ENCODE data around the gene ATF5. TPM values are rescaled to one million over a fixed set of nuclear protein-coding genes. Genes with fewer than 3 reads are reported as not detected.

ATF5 gene
- total RNA-seq, result 21.7 to 22.7 TPM (median 22.1 TPM) in 3 replicates

GRCh38 chr19:49929121-49929610 lies at the start of gene ATF5, which contains the start of gene NUP62:
ATF5 (plus strand) TSS chr19:49929205; CDS start chr19:49930851, 1,646 bp downstream.
NUP62 (minus strand) TSS chr19:49929504; CDS start chr19:49909807, 19,697 bp downstream.
- H3K27me3 Mint-ChIP-seq (ENCODE audit: low read depth), result no peaks in the 10 kb centered on the region
- TF ChIP-seq, protein P1, sequence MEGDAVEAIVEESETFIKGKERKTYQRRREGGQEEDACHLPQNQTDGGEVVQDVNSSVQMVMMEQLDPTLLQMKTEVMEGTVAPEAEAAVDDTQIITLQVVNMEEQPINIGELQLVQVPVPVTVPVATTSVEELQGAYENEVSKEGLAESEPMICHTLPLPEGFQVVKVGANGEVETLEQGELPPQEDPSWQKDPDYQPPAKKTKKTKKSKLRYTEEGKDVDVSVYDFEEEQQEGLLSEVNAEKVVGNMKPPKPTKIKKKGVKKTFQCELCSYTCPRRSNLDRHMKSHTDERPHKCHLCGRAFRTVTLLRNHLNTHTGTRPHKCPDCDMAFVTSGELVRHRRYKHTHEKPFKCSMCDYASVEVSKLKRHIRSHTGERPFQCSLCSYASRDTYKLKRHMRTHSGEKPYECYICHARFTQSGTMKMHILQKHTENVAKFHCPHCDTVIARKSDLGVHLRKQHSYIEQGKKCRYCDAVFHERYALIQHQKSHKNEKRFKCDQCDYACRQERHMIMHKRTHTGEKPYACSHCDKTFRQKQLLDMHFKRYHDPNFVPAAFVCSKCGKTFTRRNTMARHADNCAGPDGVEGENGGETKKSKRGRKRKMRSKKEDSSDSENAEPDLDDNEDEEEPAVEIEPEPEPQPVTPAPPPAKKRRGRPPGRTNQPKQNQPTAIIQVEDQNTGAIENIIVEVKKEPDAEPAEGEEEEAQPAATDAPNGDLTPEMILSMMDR (IDR thresholded peaks at IDR 0.05; ENCODE audit: unreplicated experiment), result no peak
- peak within 1 kb of the TSS; percentile 99 for H3K27ac Mint-ChIP-seq
- H3K36me3 Mint-ChIP-seq, result peaks cover 28% of the 10 kb centered on the region
- H3K4me3 Mint-ChIP-seq, result peak within 1 kb of the TSS; percentile 88
- H3K4me1 Mint-ChIP-seq, result peaks cover 22% of the 10 kb centered on the region
- H3K9me3 Mint-ChIP-seq, result no peaks in the 10 kb centered on the region
- DNase-seq (ENCODE audit: low spot score in 2 of 2, unreplicated experiment in 2 of 2), result peak; percentile 94 to 96

DNA sequence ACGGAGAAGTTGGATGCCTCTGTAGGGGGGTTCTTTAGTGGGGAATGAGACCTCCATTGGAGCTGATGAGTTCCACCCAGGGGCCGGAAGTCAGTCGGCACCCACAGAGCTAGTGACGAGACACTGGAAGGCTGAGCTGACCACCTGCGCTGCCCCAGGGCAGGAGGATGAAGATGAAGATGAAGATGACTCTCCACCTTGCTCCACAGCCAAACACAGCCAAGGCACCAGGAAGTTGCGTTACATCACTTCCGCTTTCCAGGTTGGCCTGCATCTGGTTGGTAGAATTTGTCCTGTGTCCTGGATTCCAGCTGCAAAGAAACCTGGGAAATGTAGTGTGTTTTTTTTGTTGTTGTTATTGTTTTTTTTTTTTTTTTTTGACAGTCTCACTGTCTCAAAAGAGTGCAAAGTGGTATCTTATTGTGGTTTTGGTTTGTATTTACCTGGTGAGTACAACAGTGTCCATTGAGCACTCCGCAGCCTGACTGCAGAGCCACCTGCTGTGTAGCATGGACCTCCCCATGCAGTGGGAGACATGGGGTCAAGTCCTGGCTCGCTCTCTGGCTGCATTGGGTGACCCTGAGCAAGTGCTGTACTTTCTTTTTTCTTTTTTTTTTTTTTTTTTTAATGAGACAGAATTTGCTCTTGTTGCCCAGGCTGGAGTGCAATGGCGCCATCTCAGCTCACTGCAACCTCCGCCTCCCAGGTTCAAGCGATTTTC lies 49.6 kb upstream of the ATF5 start:
- TF ChIP-seq, protein P1 (IDR thresholded peaks at IDR 0.05; ENCODE audit: unreplicated experiment), result no peak
- Mint-ChIP-seq H3K27me3 (ENCODE audit: low read depth) (no peaks in the 10 kb centered on the region), H3K36me3 (peaks cover 29% of the 10 kb centered on the region), H3K9me3 (no peaks in the 10 kb centered on the region), H3K4me3 (no peak overlapping the region), H3K27ac (no peak overlapping the region), H3K4me1 (peaks cover 19% of the 10 kb centered on the region)
- no peak for DNase-seq (ENCODE audit: low spot score in 2 of 2, unreplicated experiment in 2 of 2)

DNA sequence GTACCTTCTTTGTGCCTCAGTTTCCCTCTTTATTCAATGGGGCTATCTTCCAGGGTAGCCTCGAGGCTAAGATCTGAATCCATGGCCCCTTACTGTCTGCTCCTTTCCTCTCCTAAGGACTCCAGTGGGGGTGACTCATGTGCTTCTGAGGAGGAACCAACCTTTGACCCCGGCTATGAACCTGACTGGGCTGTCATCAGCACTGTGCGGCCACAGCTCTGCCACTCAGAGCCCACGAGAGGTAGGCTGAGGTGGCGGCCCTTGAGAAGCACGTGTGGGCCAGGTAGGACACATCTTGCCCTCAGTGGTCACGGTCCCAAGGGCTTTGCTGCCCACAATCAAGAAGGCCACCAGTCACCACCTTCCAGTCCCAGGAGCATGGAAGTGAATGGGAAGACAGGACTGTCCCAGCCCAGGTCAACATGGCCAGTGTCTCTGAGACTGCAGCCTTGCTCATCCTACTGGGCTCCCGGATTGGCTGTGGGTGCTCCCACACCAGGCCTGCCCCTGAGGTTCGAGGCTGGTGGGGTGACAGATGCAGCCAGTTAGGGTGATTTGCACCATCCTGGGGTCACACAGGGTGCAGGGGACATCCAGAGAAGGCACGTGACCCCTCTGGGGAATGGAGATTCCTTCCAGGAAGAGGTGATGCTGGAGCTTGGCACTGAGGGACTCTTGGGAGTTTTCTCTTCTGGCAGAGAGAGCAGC lies 48.7 kb upstream of the ATF5 start:
- no peak overlapping the region for H3K27ac Mint-ChIP-seq
- TF ChIP-seq, protein P1 (IDR thresholded peaks at IDR 0.05; ENCODE audit: unreplicated experiment), result no peak

GRCh38 chr19:49881186-49881585 lies 47.8 kb upstream of the ATF5 start:
- DNase-seq (ENCODE audit: low spot score in 2 of 2, unreplicated experiment in 2 of 2), result no peak
- H3K36me3 Mint-ChIP-seq, result peaks cover 39% of the 10 kb centered on the region
- no peak overlapping the region for H3K27ac Mint-ChIP-seq

More for the DNA sequence above, 48.7 kb upstream of the ATF5 start:
- H3K27me3 Mint-ChIP-seq (ENCODE audit: low read depth), result no peaks in the 10 kb centered on the region
- peaks cover 37% of the 10 kb centered on the region for H3K36me3 Mint-ChIP-seq
- H3K4me1 Mint-ChIP-seq, result peaks cover 19% of the 10 kb centered on the region
- H3K4me3 Mint-ChIP-seq, result no peak overlapping the region
- no peak for DNase-seq (ENCODE audit: low spot score in 2 of 2, unreplicated experiment in 2 of 2)
- no peaks in the 10 kb centered on the region for H3K9me3 Mint-ChIP-seq

DNA sequence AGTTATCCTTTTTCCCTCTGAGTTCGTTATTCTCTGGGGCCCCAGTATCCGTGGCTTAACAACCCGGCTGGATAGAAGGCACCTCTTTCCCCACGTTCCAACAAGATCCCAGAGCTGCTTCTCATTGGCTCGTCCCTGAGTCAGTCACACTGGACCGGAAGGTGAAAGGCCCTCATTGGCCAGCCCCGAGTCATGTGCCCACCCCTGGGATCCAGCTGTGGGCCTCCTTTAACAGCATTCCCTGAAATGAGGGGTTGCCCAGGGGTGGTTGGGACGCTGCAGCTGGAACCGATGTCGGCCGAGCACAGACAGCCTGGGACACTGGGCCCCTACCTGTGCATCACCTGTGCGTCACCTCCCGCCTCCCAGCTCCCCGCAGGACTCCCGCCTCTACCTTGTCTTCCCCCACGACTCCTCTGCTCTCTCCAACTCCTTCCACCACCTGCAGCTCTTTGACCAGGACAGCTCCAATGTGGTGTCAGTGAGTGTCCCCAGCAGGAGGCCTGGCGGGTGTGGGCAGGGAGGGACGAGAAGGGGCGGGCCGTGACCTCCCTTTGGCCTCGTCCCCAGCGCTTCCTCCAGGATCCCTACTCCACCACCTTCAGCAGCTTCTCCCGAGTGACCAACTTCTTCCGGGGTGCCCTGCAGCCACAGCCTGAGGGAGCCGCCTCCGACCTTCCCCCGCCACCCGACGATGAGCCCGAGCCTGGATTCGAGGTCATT lies 47.2 kb upstream of the ATF5 start:
- H3K4me3 Mint-ChIP-seq, result no peak overlapping the region
- no peaks in the 10 kb centered on the region for H3K27me3 Mint-ChIP-seq (ENCODE audit: low read depth)
- H3K27ac Mint-ChIP-seq, result no peak overlapping the region
- peaks cover 43% of the 10 kb centered on the region for H3K36me3 Mint-ChIP-seq
- TF ChIP-seq, protein P1 (IDR thresholded peaks at IDR 0.05; ENCODE audit: unreplicated experiment), result no peak
- peaks cover 14% of the 10 kb centered on the region for H3K4me1 Mint-ChIP-seq
- no peaks in the 10 kb centered on the region for H3K9me3 Mint-ChIP-seq
- DNase-seq (ENCODE audit: low spot score in 2 of 2, unreplicated experiment in 2 of 2), result no peak

More at GRCh38 chr19:49881186-49881585, 47.8 kb upstream of the ATF5 start:
- Mint-ChIP-seq H3K27me3 (ENCODE audit: low read depth) (no peaks in the 10 kb centered on the region), H3K4me3 (no peak overlapping the region), H3K4me1 (peaks cover 14% of the 10 kb centered on the region), H3K9me3 (no peaks in the 10 kb centered on the region)
- TF ChIP-seq, protein P1 (IDR thresholded peaks at IDR 0.05; ENCODE audit: unreplicated experiment), result no peak

Data from mesothelial cell of epicardium (in vitro differentiated cells).